ENCODE data around the gene DLGAP1. TPM values are rescaled to one million over a fixed set of nuclear protein-coding genes. Genes with fewer than 3 reads are reported as not detected.

DLGAP1 gene
- total and polyA plus RNA-seq, 2 of the 13 experiments (the other 11 are each of a cell fraction or from before 2014, with no cell fraction given): 0.01 TPM; not detected in 1

DNA sequence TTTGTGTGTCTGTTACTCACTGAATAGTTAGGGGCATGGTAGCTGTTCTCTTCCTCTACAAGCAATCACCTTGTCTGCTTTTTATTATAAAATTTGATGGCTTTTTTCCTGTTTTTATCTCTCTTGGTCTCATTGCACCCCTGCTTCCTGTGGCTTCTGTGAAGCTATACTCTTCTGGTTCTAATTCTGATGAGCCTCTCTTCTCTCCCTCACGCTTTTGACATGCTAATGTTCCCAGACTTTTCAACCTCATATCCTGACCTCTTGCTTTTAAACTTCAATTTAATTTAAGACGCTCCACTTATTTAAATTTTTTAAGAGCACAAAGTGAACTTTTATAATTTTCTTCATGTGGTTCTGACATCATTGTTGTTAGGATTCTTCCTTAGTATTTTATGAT, 361.4 kb downstream of the DLGAP1 start:
- Histone ChIP-seq H2AFZ (ENCODE audit: low read length) (no peak overlapping the region), H3K27ac (ENCODE audit: extremely low read length, insufficient read depth, low read length) (no peak overlapping the region), H3K4me1 (ENCODE audit: insufficient read depth, low read length) (no peaks in the 10 kb centered on the region), H3K9me3 (ENCODE audit: low read length) (no peaks in the 10 kb centered on the region), H3K9ac (ENCODE audit: insufficient read depth, low read depth, low read length) (no peak overlapping the region), H3K4me3 (replicated peaks in 1 of 3; ENCODE audit: insufficient read depth in 1 of 3, low read depth in 2 of 3, low read length in 3 of 3) (no peak overlapping the region), H3K4me2 (ENCODE audit: low read depth, low read length) (no peak overlapping the region), H3K27me3 (ENCODE audit: control insufficient read depth in 1 of 2, insufficient read depth in 2 of 2, low read length in 2 of 2) (no peaks in the 10 kb centered on the region; a peak in 1 of 5 replicates), H4K20me1 (ENCODE audit: insufficient read depth, low read length) (no peaks in the 10 kb centered on the region), H3K36me3 (replicated peaks in 1 of 2; ENCODE audit: control insufficient read depth in 1 of 2, insufficient read depth in 2 of 2, low read length in 2 of 2) (no peaks in the 10 kb centered on the region), H3K79me2 (ENCODE audit: insufficient read depth, low read length) (no peaks in the 10 kb centered on the region)
- WGBS (ENCODE audit: low lambda C conversion rate): 3% methylated on average over 2 of the region's 2 CpGs
- intact Hi-C loops (cut with micrococcal nuclease; ENCODE audit: unreplicated experiment) (no loop called here), in situ Hi-C loops (cut with HindIII; ENCODE audit: extremely low pct_ligation_motif_present, low pct_unique_long_range_greater_than_20kb) (no loop called here)
- POLR2A ChIA-PET: no interaction called here
- no peak for DNase-seq (ENCODE audit: low spot score)
- no peak for TF ChIP-seq KLF12 (CRISPR knock-in tag; IDR thresholded peaks at IDR 0.05; ENCODE audit: borderline replicate concordance)
- TF ChIP-seq KLF9 (CRISPR knock-in tag; IDR thresholded peaks at IDR 0.05; ENCODE audit: low read depth): no peak
- TF ChIP-seq DMAP1 (CRISPR knock-in tag; IDR thresholded peaks at IDR 0.05): no peak
- no peak for TF ChIP-seq PRDM4 (CRISPR knock-in tag; IDR thresholded peaks at IDR 0.05; ENCODE audit: borderline replicate concordance)
- TF ChIP-seq ZNF550 (CRISPR knock-in tag; IDR thresholded peaks at IDR 0.05; ENCODE audit: borderline replicate concordance): no peak
- no peak for TF ChIP-seq HCFC1 (IDR thresholded peaks at IDR 0.05; ENCODE audit: low read depth, low read length)
- TF ChIP-seq, protein P1, sequence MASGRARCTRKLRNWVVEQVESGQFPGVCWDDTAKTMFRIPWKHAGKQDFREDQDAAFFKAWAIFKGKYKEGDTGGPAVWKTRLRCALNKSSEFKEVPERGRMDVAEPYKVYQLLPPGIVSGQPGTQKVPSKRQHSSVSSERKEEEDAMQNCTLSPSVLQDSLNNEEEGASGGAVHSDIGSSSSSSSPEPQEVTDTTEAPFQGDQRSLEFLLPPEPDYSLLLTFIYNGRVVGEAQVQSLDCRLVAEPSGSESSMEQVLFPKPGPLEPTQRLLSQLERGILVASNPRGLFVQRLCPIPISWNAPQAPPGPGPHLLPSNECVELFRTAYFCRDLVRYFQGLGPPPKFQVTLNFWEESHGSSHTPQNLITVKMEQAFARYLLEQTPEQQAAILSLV (CRISPR knock-in tag; IDR thresholded peaks at IDR 0.05; ENCODE audit: borderline replicate concordance): no peak
- TF ChIP-seq ELF1 (CRISPR knock-in tag; IDR thresholded peaks at IDR 0.05): no peak
- no TSS peak for BruUV-seq (replicated peaks)
- no peak for ATAC-seq
- no peak for FAIRE-seq
- CTCF ChIA-PET (ENCODE audit: low intra/inter-chr PET ratio, low total read pairs): no interaction called here

Data from HepG2 (cell line).